Right atrium auricular region (tissue), 2 donors: ENCODE measurements around the gene DNAAF5. TPM values are rescaled to one million over a fixed set of nuclear protein-coding genes. Genes with fewer than 3 reads are reported as not detected.

ENCODE experiments used
- DNase-seq: peaks from one replicate; pipeline ENCODE4 v3.0.0-alpha.2; 2019; ENCODE audit warnings: low spot score
- H3K27ac ChIP-seq, 2 donors: fragments of 200-600 bp; sonication (generic); 1 replicate in 1 of 2; 2 replicates in 1 of 2; pipeline ENCODE4 v1.5.1; 2016 to 2019
- H3K27me3 ChIP-seq, 2 donors: fragments of 200-600 bp; sonication (generic); one replicate each; pipeline versions ENCODE4 v1.5.1 to v1.6.0; 2017 to 2019
- H3K36me3 ChIP-seq: fragments of 200-600 bp; sonication (generic); one replicate; pipeline ENCODE4 v1.5.1; 2016
- H3K4me1 ChIP-seq, 2 donors: fragments of 200-600 bp; sonication (generic); one replicate each; pipeline versions ENCODE4 v1.5.1 to v1.6.0; 2017 to 2019
- H3K4me3 ChIP-seq, 2 donors: fragments of 200-600 bp; sonication (generic); 1 replicate in 1 of 2; 2 replicates in 1 of 2; pipeline ENCODE4 v1.5.1; 2017 to 2019; ENCODE audit warnings: mild to moderate bottlenecking in 1 of 2, moderate library complexity in 1 of 2
- H3K9me3 ChIP-seq, 2 donors: fragments of 200-600 bp; sonication (generic); one replicate each; pipeline ENCODE4 v1.5.1; 2019
- total RNA-seq, 2 donors: library from RNA; depleted of rRNA; stranded (reverse); fragments of >200 nt; gene quantifications; one replicate each; pipeline ENCODE4 v1.1.0, GENCODE V29; 2016
- TF ChIP-seq, protein P1 (sequence below), 2 donors: fragments of 200-600 bp; sonication (generic); IDR thresholded peaks; one replicate each; pipeline ENCODE4 v1.5.1; 2019; ENCODE audit warnings: antibody characterized with exemption in 2 of 2

DNAAF5 gene
- total RNA-seq, 2 donors from 2014 or later, result 19.0 to 35.5 TPM

DNA sequence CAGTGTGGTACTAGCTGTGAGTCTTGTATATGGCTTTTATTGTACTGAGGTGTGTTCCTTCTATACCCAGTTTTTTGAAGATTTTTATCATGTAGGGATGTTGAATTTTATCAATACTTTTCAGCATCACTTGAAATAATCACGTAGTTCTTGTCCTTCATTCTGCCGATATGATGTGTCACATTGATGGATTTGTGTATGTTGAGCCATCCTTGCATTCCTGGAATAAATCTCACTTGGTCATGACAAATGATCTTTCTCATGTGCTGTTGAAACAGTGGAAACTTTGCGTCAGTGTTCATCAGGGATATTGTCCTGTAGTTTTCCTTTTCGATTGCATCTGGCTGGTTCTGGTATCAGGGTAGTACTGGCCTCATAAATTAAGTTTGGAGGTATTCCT, 7.7 kb downstream of the DNAAF5 start:
- no peak overlapping the region for H3K27ac ChIP-seq
- peaks cover 0 to 45% of the 10 kb centered on the region in 2 donors for H3K4me1 ChIP-seq
- no peak overlapping the region for H3K4me3 ChIP-seq
- peaks cover 8% of the 10 kb centered on the region for H3K36me3 ChIP-seq
- DNase-seq, result no peak
- peaks cover 4 to 8% of the 10 kb centered on the region in 2 donors for H3K9me3 ChIP-seq
- no peaks in the 10 kb centered on the region for H3K27me3 ChIP-seq
- TF ChIP-seq, protein P1, sequence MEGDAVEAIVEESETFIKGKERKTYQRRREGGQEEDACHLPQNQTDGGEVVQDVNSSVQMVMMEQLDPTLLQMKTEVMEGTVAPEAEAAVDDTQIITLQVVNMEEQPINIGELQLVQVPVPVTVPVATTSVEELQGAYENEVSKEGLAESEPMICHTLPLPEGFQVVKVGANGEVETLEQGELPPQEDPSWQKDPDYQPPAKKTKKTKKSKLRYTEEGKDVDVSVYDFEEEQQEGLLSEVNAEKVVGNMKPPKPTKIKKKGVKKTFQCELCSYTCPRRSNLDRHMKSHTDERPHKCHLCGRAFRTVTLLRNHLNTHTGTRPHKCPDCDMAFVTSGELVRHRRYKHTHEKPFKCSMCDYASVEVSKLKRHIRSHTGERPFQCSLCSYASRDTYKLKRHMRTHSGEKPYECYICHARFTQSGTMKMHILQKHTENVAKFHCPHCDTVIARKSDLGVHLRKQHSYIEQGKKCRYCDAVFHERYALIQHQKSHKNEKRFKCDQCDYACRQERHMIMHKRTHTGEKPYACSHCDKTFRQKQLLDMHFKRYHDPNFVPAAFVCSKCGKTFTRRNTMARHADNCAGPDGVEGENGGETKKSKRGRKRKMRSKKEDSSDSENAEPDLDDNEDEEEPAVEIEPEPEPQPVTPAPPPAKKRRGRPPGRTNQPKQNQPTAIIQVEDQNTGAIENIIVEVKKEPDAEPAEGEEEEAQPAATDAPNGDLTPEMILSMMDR (IDR thresholded peaks at IDR 0.05), result no peak

DNA sequence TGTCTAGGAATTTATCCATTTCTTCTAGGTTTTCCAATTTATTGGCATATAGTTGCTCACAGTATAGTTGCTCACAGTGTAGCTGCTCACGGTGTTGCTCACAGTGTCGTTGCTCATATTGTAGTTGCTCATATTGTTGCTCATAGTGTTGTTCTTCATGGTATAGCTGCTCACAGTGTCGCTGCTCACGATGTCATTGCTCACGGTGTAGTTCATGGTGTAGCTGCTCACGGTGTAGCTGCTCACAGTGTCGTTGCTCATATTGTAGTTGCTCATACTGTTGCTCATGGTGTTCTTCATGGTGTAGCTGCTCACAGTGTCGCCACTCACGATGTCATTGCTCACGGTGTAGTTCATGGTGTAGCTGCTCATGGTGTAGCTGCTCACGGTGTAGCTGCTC, 8.3 kb downstream of the DNAAF5 start:
- H3K4me3 ChIP-seq, result no peak overlapping the region
- H3K27ac ChIP-seq, result no peak overlapping the region
- no peaks in the 10 kb centered on the region for H3K27me3 ChIP-seq
- H3K36me3 ChIP-seq, result peaks cover 2% of the 10 kb centered on the region
- DNase-seq, result no peak
- TF ChIP-seq, protein P1 (IDR thresholded peaks at IDR 0.05), result no peak
- H3K9me3 ChIP-seq, result peaks cover 4 to 8% of the 10 kb centered on the region in 2 donors
- peaks cover 0 to 50% of the 10 kb centered on the region in 2 donors for H3K4me1 ChIP-seq

DNA sequence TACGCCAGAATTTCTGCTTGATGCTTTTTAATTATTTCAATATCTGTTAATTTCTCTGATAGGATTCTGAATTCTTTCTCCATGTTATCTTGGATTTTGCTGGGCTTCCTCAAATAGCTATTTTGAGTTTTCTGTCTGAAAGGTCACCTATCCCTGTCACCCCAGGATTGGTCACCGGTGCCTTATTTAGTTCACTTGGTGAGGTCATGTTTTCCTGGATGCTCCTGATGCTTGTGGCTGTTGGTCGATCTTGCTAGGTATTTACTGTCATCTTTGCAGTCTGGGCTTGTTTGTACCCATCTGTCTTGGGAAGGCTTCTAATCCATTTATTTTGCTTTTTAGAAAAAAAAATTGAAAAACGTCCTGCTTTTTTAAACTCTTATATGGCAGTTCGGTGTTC, 11.7 kb downstream of the DNAAF5 start:
- H3K4me3 ChIP-seq, result no peak overlapping the region
- TF ChIP-seq, protein P1 (IDR thresholded peaks at IDR 0.05), result no peak
- H3K9me3 ChIP-seq, result peaks cover 4 to 8% of the 10 kb centered on the region in 2 donors
- DNase-seq, result no peak
- H3K27ac ChIP-seq, result peak overlapping the region; percentile 38 to 62
- H3K4me1 ChIP-seq, result peaks cover 0 to 20% of the 10 kb centered on the region in 2 donors
- H3K36me3 ChIP-seq, result peaks cover 23% of the 10 kb centered on the region
- H3K27me3 ChIP-seq, result no peaks in the 10 kb centered on the region

DNA sequence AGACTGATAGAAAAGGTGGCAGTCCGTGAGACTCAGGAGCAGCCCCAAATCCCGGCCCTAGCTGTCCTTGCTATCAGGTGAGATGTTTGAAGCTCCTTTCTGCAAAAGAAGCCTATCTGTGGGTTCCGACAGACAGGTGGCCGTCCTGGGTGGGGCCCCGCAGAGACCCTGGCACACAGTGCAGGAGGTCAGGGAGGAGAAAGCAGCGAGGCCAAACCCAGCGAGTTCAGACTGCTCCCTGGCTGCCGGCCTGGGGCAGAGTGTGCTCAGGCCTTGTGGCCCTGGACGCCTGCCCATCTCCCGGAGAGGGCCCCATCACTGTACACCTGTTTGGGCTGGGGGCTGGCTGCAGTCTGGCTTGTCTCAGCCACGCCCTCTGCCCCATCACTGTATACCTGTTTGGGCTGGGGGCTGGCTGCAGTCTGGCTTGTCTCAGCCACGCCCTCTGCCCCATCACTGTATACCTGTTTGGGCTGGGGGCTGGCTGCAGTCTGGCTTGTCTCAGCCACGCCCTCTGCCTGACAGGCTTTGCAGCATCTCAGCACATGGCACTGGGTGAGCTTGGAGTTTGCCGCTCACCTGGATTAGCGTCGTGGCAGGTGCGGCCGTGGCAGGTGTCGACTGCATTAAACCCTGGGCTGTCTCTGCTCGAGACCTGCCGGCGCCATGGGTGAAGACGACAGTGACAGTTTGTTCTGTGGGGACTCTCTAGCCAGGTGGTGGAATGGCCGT, 12.4 kb downstream of the DNAAF5 start:
- peaks cover 23% of the 10 kb centered on the region for H3K36me3 ChIP-seq
- no peak for DNase-seq
- H3K27ac ChIP-seq, result peak overlapping the region; percentile 38 to 62
- H3K4me3 ChIP-seq, result no peak overlapping the region
- TF ChIP-seq, protein P1 (IDR thresholded peaks at IDR 0.05), result peak in 1 of 2 donors; percentile 13
- H3K4me1 ChIP-seq, result peaks cover 0 to 20% of the 10 kb centered on the region in 2 donors
- H3K27me3 ChIP-seq, result no peaks in the 10 kb centered on the region
- peaks cover 4 to 8% of the 10 kb centered on the region in 2 donors for H3K9me3 ChIP-seq

DNA sequence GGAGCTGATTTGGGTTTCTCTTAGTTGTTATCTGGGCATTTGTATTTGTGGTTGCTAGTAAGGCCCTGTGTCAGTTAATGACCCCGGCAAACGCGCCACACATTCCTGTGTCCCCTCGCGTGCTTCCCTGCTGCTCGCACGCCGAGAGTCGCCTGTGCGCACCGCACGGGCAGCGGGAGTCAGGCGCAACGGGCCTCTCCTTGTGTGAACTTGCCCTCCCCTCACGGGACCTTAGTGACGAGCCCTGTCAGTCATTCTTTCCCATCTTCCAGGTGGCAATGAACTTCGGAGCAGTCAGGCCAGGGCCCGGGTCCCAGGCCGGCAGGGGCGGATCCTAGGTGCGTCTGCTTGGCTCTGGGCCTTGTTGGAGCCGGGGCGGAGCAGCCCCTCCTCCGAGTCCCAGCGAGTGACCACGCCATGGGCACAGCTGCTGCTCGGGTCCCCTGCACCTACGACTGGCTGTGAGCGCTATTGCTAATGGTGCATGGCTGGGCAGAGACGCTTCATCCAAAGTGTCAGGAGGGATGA, 13.0 kb downstream of the DNAAF5 start:
- Histone ChIP-seq H3K27me3 (no peaks in the 10 kb centered on the region), H3K4me1 (peaks cover 0 to 20% of the 10 kb centered on the region in 2 donors), H3K36me3 (peaks cover 23% of the 10 kb centered on the region), H3K4me3 (no peak overlapping the region), H3K27ac (peak overlapping the region in 1 of 2 donors; percentile 26), H3K9me3 (peaks cover 1 to 2% of the 10 kb centered on the region in 2 donors)
- no peak for DNase-seq
- TF ChIP-seq, protein P1 (IDR thresholded peaks at IDR 0.05), result no peak
